NCI-H345 treated with DMSO at 0.1 percent for 48 hours (cell line): Measurements from ENCODE around the gene KIAA1586.
A peak's percentile ranks its signal among the peaks of the same experiment; 100 is the strongest.
"Not testable (repeated sequence)": the region's sequence is repeated elsewhere in the genome, so short reads cannot be mapped to it uniquely, and the experiment has no call there.

Experiments
- DNase-seq: peaks from one replicate; lab custom pipeline; 2025; ENCODE audit not compliant: unreplicated experiment; lab: John Stamatoyannopoulos, UW

KIAA1586 gene

DNA sequence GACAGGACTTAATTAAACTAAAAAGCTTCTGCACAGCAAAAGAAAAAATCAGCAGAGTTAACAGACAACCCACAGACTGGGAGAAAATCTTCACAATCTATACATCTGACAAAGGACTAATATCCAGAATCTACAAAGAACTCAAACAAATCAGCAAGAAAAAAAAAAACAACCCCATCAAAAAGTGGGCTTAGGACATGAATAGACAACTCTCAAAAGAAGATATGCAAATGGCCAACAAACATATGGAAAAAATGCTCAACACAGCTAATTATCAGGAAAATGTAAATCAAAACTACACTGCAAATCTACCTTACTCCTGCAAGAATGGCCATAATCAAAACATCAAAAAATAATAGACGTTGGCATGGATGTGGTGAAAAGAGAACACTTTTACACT lies 2.4 kb upstream of the KIAA1586 start:
- DNase-seq, result not testable (repeated sequence)

DNA sequence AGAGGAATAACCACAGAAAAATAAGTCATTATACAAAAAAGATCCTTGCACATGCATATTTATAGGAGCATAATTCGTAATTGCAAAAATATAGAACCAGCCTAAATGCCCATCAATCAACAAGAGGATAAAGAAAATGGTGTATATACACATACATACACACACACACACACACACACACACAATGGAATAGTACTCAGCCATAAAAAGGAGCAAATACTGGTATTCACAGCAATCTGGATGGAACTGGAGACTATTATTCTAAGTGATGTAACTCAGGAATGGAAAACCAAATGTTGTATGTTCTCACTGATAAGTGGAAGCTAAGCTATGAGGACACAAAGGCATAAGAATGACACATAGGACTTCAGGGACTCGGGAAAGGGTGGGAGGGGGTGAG lies 1.9 kb upstream of the KIAA1586 start:
- DNase-seq, result no peak

DNA sequence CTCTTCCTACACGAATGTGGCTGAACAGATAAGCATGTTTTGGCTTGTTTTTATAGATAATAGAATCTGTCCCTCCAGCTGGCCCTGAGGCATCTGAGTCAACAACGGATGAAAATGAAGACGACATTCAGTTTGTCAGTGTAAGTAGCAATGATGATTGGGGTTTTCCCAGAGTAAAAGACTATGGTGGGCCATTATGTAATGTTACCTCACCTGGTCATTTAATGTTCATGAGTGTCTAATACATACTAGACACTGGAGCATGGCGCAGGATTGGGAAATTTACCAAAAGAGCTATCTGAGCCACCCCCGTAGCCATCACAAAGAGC lies 728 bp downstream of the KIAA1586 start:
- DNase-seq, result not testable (repeated sequence)

DNA sequence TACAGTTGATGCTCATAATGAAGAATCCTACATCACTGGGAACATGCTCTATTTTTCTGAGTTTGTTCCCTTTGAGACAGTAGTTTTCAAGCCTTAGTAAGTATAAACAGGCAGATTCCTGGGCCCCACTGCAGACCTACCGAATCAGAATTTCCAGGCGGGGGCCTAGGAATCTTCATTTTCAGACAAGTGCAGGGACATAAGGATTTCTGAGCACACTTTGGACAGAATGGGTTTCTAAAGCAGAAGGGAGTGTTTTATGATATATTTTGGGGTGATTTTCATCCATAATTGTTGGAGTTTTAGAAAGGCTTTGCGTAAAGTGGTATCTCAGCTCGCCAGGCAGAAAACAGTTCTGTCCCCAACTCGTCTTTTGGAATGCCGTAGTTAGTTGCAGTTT lies 1.4 kb downstream of the KIAA1586 start:
- DNase-seq, result not testable (repeated sequence)

DNA sequence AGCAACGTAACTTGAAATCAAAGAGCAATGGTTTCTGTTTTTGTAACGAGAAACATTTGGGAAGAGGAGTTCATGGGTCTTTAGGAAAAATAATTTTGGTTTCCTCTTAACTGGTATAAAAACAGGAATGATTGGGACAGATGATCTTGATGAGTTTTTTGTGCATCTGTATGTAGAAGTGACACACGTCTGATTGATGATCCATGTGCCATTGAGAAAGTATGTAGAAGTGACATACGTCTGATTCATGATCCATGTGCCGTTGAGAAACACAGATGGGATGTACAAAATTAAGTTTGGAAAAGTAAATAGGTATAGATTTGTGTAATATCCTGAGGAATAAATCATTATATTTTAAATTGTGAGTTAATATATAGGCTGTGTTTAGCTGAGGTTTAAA lies 2.1 kb downstream of the KIAA1586 start:
- no peak for DNase-seq

DNA sequence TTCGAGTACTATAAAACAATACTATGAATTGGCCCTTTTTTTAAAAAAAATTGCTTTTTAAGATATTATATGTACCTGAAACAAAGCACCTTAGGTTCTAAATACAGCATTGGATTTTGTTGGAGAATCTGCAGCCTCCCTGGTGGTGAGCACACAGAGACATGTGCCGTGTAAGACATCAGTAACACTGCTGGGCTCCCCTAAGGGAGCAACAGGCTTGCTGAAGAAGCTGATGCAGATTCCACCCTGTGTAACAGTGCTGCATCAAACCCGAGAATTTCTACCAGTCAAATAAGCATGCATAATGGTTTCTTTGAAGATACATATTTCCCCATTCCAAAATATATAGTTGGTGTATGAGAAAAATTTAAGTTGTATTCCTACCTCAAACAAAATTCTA lies 17.4 kb downstream of the KIAA1586 start:
- no peak for DNase-seq

DNA sequence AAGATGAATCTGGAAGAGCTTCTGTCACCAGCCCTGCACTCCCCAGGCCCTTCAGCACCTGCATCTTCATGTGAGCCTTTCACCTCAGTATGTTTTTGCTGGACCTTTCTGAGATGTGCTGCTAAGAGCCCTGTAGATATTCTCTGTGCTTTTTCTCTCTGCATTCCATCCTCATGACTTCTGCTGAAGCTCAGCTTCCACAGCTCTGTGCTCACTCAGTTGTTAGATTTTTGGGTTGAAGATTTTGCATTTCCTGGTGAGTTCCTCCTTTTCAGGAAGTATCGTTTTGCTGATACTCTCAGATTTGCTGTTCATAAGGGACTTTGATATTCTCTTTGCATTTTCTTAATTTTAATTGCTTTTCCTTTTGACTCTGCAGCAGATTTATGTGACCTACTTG lies 18.3 kb downstream of the KIAA1586 start:
- no peak for DNase-seq

DNA sequence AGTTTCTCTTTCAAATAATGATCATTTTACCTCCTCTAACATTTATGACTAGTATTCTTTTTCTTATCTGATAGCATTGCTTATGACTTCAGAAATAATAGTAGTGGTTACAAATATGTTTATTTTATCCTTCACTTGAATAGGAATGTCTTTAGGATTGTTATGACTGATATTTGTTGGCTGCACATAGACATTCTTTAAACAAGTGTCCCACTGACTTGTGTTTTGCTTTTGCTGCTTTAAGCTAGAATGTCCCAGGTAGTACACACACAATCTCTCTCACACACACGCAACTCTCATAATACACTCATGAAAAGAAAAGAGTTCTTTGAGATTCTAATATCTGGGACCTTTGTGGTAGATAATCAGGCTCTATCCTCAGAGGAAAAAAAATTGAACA lies 21.6 kb downstream of the KIAA1586 start:
- DNase-seq, result no peak

DNA sequence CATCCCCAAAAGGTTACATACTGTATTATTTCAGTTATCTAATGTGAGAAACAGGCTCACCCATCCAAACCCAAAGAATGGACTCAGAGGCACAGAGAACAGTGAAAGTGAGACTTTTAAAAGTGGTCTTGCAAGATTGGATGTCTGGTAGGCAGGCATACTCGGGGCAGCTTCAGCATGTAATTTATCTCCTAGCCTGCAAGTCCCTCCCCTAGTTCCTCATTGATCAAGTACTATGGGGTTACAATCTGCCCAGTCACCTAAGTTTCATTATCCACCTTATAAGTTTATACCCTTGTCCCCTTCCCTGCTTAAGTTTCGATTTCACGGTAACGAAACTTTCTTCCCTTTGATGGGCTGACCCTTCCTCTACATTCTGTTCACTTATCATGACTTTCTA lies 22.7 kb downstream of the KIAA1586 start:
- DNase-seq, result no peak

DNA sequence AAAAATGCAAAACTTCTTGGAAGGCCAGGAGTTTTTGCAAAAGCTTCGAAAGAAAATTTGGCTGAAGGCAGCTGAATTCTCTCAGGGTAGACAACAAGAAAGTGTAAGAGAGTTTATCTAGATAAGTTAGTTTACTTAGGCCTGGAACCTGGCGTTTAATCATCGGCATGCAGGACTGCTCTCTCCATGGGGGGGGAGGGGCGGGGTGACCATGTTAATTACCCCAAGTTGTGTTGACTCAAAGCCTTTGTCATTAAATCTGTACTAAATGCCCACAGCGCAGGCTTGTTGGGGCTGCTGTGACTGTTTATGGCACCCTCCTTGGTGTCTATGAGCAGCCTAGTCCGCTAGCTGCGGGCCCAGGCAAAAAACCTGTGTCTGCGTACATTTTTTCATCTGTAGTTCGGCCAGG lies 23.4 kb downstream of the KIAA1586 start:
- DNase-seq, result no peak

DNA sequence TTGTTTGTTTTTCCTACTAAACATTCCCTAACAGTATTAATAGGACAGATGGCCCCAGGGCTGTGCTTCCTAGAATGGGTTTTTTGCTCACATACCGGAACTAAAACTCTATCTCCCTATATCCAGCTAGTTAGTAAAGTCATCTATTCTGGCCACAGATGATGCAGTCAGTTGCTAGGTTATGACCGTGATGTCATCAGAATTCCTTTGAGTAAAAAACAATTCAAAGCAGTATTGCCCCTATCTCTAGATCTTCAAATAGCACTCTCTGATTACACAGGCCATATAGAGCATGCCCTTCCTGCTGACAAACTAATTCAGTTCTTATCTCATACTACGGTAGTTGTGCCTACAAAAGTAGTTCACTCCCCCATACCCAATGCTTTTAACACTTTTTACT lies 25.6 kb downstream of the KIAA1586 start:
- DNase-seq, result no peak

DNA sequence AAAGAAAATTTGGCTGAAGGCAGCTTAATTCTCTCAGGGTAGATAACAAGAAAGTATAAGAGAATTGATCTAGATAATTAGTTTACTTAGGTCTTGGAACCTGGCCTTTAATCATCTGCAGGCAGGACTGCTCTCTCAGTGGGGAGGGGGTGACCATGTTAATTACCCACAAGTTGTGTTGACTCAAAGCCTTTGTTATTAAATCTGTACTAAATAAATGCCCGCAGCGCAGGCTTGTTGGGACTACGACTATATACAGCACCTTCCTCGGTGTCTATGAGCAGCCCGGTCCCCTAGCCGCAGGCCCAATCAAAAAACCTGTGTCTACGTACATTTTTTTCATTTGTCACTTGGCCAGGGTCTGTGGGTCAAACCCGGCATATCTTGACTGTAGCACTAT lies 27.9 kb downstream of the KIAA1586 start:
- no peak for DNase-seq

DNA sequence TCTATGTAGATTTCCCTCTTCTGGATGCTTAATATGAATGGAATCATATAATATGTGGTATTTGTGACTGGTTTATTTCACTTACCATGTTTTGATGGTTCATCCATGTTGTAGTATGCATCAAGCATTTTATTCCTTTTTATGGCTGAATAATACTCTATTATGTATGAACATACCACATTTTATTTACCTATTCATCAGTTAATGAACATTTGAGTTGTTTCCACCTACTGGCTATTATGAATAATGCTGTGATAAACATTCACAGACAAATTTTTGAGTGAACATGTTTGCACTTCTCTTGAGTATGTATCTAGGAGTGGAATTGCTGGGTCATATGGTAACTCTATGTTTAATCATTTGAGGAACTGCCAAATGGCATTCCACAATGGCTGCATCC lies 28.6 kb downstream of the KIAA1586 start:
- no peak for DNase-seq

DNA sequence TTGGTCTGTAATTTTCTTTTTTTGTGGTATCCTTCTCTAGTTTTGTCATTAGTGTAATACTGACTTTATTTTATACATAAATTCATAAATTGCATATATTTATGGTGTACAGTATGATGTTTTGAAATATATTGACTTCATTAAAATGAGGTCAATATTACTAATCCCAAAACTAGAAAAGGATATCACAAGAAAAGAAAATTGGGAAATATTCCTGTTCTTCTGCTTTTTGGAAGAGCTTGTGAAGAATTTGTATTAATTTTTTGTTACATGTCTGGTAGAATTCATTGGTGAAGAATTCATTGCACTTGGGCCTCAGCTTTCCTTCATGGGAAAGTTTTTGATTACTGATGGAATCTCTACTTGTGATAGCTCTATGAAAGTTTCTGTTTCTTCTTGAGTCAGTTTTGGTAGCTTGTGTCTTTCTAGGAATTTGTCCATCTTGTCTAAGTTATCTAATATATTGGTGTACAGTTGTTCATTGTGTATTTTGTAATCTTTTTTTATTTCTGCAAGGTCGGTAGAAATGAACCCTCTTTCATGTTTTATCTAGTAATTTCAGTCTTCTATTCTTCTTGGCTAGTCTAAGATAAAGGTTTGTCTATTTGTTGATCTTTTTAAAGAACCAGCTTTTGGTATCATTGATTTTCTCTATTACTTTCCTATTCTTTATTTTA lies 32.2 kb downstream of the KIAA1586 start:
- no peak for DNase-seq

DNA sequence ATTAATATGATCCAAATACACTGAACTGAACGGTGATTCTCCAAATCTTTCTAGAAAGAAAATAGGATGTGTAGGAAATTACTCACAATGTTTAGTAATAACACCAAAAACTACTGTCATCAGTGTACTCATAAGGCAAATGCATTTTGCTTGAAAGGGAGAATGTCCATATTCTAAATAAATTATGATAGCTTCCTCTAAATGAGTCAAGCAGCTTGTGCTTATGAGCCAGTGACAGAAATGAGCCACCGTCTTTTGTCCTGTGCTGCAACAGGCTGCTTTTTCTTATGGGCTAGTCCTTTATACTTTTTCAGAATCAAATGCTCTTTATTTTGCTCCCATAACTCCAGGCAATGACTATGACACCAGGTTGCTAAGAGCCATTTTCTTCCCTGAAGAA lies 39.0 kb downstream of the KIAA1586 start:
- no peak for DNase-seq

DNA sequence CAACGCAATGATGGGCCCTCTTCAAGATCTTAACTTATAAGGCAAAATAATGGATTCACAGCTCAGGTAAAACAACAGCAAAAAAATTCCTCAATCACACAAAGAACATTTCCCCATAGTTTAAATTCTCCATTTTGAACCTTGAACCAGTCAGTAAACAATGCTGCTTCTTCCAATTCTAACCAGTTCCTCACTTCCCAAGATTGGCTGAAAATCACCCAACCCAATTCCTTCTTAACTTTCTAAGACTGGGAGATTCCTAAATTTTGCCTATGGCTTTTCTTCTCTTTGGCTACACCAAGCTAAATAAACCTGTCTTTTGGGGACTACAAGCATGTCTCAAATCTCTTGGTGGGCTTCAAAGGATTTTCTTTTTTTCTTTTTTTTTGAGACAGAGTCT lies 40.4 kb downstream of the KIAA1586 start:
- DNase-seq, result no peak

DNA sequence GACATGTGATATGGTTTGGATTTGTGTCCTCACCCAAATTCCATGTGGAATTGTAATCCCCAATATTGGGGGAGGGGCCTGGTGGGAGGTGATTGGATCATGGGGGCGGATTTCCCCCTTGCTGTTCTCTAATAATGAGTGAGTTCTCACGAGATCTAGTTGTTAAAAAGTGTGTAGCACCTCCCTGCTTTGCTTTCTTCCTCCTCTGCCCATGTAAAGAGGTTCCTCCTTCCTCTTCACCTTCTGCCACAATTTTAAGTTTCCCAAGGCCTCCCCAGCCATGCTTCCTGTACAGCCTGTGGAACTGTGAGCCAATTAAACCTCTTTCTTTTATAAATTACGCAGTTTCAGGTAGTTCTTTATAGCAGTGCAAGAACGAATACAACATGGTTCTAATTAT lies 41.4 kb downstream of the KIAA1586 start:
- no peak for DNase-seq

DNA sequence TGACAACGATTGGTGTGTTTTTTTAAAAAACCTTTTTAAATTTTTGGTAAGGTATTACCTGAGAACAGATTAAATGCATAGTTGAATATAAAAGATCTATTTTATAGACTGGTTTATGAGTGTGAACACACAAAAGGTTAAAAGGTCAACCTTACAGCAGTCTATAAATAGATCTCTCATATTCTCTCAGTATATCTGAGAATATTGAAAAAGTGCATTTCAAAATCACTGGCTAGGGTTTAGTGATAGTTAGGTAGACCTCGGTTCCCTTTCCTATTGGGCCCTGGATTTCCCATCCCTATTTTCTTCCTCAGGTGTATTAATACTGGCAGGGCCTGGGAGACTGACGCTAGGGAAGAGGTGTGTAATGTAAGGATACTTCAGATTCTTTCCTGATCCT lies 42.8 kb downstream of the KIAA1586 start:
- no peak for DNase-seq

DNA sequence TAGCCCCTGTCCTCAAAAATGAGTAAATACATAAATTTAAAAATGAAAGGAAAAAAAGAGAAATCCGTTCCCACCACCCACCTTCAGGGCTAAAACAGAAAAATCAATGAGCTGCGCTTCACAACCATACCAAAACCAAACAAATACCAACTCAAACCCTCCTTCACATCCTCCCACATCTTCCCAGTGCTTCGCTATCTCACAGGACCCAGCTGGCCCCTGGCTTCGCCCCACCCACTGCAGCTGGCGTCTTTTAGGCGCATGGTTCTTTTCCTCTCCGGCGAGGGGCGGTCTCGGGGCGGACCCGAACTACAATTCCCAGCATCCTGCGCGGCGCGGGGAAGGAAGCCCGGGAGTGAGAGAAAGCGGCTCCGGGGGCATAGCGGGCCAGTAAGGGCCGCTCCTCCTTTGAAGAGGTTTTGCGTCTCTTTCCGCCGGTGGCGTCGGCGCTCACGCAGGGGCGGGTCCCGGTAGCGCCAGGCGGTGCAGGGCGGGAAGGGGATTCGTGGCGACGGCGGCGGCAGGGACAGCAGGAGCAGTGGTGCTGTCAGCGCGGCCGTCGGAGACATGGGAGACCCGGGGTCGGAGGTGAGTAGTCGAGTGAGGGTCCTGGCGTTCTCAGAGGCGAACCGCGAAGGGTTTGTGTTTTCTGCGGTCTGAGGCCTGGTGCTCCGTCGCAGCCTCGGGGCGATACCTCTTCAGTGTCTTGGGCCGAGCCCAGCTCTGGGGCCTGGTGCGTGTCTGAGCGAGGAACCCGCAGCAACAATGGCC lies 43.4 kb downstream of the KIAA1586 start, which contains the start of gene ZNF451:
Gene ZNF451 (plus strand): TSS at position 502 of the 771 bp plus-strand sequence. CDS start 66 bp downstream, at position 568.
- DNase-seq, result peak; percentile 90

DNA sequence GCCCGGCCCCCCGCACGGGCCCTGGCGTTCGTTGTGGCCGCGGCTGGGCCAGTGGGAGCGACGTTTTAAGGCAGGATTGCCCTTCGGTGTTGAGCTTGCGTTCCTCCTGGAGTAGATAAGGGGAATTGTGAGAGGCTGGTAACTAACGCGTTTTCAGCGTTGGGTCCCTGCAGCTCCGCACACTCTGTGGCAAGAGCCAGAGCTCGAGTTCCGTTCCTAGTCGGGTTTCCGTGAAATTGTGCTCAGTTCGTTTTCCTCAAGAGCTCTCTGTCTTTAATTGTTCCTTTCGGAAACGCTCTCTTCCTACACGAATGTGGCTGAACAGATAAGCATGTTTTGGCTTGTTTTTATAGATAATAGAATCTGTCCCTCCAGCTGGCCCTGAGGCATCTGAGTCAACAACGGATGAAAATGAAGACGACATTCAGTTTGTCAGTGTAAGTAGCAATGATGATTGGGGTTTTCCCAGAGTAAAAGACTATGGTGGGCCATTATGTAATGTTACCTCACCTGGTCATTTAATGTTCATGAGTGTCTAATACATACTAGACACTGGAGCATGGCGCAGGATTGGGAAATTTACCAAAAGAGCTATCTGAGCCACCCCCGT lies 44.1 kb downstream of the KIAA1586 start:
- not testable (repeated sequence) for DNase-seq

DNA sequence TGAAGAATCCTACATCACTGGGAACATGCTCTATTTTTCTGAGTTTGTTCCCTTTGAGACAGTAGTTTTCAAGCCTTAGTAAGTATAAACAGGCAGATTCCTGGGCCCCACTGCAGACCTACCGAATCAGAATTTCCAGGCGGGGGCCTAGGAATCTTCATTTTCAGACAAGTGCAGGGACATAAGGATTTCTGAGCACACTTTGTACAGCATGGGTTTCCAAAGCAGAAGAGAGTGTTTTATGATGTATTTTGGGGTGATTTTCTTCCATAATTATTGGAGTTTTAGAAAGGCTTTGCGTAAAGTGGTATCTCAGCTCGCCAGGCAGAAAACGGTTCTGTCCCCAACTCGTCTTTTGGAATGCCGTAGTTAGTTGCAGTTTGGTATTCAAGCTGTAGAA lies 44.9 kb downstream of the KIAA1586 start:
- not testable (repeated sequence) for DNase-seq

DNA sequence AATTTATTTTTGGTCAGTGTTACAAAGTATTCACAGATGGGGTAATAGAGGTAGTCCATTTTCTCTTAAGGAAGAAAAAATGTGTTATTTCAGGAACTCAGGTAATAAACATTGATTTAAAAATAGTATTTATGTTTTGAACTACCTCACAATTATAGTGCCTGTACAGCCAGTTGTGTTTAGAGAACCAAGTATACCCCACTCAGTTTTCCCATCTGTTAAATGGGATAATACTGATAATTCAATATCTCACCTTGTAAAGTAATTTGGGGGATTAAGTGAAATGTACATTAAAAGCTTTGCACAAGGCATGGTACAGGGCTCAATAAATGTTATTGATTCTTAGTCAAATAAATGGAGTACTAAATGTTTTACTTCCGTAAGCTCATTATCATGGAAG lies 48.2 kb downstream of the KIAA1586 start:
- DNase-seq, result no peak
